SK-MEL-5 (cell line): Measurements from ENCODE around the gene DENND1A. TPM values are rescaled to one million over a fixed set of nuclear protein-coding genes. Genes with fewer than 3 reads are reported as not detected.

ENCODE experiments used
- DNase-seq: peaks from one replicate; pipeline ENCODE4 v3.0.0-alpha.2; 2016; ENCODE audit warnings: low read depth, low spot score
- in situ Hi-C: cut with HindIII; loops from 2 replicates; pipeline ENCODE4 v1.10.0; 2016; ENCODE audit warnings: low sequenced_read_pairs, high pct_unique_total_duplicates, low pct_unique_long_range_greater_than_20kb
- total RNA-seq: library from RNA; depleted of rRNA; stranded (reverse); fragments of >200 nt; shearing (Covaris generic); gene quantifications from 2 replicates; pipeline ENCODE4 v1.2.3, GENCODE V29; 2014

Gene DENND1A
- total RNA-seq, 1 experiment from 2014 or later: 30.4 TPM

DNA sequence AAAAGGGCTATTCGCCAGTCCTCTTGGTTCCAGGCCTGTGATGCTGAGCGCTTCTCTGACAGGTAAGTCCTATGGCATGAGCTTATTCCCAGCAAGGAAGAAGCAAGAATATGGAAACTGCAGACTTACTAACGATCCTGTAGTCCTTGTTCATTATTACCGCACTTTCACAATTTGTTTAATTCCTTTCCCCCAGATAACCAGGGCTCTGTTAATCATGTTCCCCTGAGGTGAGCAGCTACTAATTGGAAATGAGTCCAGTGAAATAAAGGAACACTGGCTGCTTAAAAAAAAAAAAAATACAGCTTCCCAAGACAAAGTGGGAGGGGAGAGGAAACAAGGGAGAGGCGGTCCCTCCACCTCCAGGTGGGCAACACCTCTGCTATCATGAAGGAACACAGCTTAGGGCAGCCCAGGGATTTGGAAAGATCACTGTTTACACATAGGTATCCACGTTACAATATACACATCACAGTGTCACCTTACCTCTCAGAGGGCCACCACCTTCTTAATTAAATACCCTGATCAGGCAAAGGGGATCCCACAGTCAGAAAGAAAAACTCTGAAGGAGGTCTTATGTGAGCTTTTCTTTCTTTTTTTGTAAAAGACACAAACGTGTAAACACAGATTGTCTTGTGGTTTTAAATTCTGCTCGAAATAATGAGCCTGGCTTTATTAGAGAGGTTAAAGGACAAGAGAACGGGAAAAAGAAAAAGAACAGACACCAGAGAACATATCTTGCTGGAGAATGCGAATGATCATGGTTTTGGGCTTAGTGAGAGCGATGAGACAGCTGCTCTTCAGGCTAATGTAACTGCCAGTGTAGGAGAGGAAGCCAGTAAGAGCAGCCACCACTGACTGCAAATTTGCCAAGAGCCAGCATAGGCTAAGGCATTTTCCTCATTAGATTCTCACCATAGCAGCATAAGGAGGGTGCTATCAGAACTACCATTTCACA lies 315.3 kb downstream of the DENND1A start:
- no peak for DNase-seq
- in situ Hi-C loops: no loop called here

- in situ Hi-C loops: no loop called here
- DNase-seq: no peak
Observed at GRCh38 chr9:123611226-123611625, 318.7 kb downstream of the DENND1A start.

GRCh38 chr9:123609844-123610243 lies 320.1 kb downstream of the DENND1A start:
- in situ Hi-C loops: no loop called here

DNA sequence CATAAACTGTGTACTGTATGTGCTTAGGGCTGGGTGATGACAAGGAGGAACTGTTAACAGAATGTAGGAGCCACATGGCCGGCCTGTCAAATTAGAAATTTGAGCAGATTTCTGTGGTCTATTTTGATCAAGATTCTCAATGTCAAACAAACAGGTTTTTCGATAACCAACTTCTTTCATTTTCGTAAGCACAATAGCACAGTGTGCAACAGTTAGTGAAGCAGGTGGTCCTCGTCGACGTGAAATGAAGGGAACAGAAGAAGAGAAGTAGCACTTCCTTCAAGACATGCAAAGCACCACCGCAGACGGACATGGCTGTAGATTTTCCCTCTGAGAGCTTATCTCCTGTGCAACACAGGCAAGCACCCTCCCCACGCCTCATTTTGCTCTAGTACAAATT lies 321.8 kb downstream of the DENND1A start:
- in situ Hi-C loops: no loop called here
- DNase-seq: no peak

More at GRCh38 chr9:123609844-123610243, 320.1 kb downstream of the DENND1A start:
- peak; percentile 66 for DNase-seq

DNA sequence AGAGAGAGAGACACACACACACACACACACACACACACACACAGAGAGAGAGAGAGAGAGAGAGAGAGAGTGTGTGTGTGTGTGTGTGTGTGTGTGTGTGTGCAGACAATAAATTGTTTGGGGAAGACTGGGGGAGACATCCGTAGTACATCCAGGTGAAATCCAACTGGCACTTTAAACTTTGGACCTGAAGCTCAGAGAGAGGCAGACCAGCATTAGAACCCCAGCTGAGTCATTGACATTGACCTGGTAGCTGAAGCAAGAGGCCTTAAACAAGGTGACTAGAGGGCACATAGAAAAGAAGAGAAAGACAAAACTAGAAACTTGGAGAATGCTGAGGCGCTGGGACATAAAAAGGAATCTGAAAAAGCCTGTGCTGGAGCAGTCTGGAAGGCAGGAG lies 322.4 kb downstream of the DENND1A start:
- DNase-seq: no peak
- in situ Hi-C loops: no loop called here

- DNase-seq: no peak
- in situ Hi-C loops: no loop called here
Observed at GRCh38 chr9:123606141-123606540, 323.8 kb downstream of the DENND1A start.

DNA sequence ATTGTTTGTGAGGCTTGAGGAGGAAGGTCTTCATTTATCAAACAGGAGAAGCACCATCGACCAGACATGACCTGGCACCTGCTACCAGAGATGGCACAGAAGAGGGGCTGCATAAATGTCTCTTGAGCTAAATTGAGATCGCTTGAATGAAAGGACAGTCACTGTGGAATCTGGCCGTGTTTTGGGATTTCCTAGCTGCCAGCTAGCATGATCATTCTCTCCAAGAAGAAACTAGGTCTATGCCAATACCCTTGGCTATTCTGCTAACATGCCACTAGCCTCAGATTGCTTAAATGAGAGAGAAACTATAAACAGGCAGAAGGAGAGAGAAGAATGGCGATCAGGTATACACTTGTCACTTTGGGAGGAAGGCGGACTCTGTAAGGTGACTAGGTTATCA lies 324.6 kb downstream of the DENND1A start:
- in situ Hi-C loops: no loop called here
- no peak for DNase-seq

DNA sequence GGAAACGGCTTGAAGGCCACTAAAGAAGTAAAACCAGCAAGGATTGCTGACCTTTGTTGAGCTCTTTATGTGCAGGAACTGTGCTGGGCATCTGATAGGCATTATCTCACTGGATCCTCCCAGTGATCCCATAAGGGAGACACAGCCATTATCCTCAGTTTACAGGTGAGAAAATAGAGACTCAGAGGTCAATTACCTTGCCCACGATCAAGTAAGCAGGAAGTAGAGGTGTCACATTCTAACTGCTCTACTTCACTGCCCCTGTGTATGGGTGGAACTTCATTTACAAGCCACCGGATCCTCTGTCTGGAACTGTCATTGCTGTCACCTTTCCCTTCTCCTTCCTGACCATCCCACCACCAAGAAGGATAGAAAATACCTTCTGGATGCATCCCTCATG lies 325.1 kb downstream of the DENND1A start:
- in situ Hi-C loops: no loop called here

DNA sequence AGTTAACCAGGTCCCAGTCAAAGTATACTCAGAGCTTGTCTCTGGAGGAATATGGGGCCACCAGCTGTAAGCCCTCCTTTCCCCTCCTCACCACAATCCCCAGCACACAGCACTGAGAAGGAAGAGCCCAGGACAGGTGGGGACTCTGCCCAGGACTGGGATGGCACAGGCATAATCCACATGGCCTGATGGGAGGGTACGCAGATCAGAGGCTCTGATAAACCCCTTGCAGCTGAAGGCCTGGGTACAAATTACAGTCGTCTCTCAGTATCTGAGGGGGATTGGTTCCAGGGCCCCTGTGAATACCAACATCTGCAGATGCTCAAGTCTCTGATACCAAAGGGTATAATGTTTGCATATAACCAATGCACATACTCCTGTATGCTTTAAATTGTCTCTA lies 328.1 kb downstream of the DENND1A start:
- DNase-seq: no peak
- in situ Hi-C loops: no loop called here

More for the DNA sequence above, 325.1 kb downstream of the DENND1A start:
- no peak for DNase-seq

- in situ Hi-C loops: no loop called here
- no peak for DNase-seq
Observed at GRCh38 chr9:123599781-123600180, 330.1 kb downstream of the DENND1A start.

DNA sequence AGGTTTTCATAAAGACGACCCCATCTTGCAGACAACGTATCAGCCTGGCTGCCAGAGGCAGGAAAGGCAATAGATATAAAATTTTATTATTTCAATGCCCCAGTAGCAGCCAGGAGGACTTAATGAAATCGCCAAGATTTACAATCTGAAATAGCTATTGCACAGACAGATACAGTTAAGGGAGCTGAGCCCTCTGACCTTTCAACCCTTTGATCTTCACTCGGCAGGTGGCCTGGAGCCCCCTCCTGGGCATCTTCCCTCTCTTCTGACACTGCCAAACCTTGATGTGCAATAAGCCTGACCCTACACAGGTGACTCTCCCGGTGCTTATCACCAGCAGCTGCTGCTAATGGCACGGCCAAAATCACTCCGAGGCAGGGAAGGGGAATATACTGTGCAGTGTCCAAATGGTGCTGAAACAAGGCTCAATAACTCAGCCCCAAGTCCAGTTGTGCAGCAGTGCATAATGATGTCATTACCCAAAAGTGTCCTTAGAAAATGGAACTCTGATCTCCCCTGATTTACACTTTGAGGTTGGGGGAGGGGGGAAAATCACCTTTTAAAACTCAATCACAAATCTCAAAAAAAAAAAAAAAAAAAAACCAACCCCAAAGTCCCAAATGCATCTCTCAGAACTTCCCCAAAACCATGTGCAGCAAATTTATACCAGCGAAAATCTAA lies 331.9 kb downstream of the DENND1A start:
- no peak for DNase-seq

GRCh38 chr9:123597048-123597447 lies 332.9 kb downstream of the DENND1A start:
- in situ Hi-C loops: no loop called here
- DNase-seq: no peak

More for the DNA sequence above, 331.9 kb downstream of the DENND1A start:
- in situ Hi-C loops: no loop called here

DNA sequence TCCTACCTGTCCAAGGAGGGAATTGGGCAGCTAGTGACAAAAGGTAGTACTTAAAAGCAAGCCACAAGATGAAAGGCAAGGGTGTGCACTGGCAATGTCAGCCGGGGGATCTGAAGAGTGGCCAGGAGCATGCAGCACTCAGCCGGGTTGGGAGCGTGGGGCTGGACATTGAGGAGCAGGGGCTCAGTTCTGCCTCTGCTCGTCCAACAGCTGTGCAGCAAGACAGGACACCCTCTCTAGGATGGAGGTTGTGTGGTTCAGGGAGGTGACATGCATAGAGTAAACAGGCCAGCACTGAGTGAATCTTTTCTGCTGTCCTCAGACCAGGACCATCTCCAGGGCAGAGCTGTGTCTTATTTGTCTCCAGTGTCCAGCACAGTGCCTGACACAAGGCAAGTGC lies 338.6 kb downstream of the DENND1A start:
- in situ Hi-C loops: no loop called here

GRCh38 chr9:123590499-123590898 lies 339.4 kb downstream of the DENND1A start:
- in situ Hi-C loops: no loop called here
- no peak for DNase-seq

More for the DNA sequence above, 338.6 kb downstream of the DENND1A start:
- no peak for DNase-seq

GRCh38 chr9:123589361-123590239 lies 340.3 kb downstream of the DENND1A start:
- no peak for DNase-seq
- in situ Hi-C loops: no loop called here

DNA sequence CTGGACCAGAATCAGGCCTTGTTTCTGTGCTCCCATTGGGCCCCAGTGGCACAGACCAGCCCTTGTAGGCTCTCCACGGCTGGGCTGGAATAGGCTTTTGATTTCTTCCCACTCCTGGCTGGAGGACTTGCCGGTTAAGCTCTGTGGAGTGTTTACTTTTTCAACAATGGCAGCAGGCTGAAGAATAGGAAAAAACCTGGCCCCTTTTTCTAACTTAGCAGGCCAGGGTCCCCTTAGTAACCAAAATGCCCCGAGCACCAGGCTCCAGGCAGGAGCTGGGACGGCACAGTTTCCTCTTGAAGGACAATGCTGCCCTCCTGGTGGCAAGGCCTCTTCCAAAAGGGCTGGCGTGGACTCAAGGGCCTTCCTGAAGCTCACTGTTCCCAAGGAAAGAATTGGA lies 343.7 kb downstream of the DENND1A start:
- in situ Hi-C loops: no loop called here
- no peak for DNase-seq

DNA sequence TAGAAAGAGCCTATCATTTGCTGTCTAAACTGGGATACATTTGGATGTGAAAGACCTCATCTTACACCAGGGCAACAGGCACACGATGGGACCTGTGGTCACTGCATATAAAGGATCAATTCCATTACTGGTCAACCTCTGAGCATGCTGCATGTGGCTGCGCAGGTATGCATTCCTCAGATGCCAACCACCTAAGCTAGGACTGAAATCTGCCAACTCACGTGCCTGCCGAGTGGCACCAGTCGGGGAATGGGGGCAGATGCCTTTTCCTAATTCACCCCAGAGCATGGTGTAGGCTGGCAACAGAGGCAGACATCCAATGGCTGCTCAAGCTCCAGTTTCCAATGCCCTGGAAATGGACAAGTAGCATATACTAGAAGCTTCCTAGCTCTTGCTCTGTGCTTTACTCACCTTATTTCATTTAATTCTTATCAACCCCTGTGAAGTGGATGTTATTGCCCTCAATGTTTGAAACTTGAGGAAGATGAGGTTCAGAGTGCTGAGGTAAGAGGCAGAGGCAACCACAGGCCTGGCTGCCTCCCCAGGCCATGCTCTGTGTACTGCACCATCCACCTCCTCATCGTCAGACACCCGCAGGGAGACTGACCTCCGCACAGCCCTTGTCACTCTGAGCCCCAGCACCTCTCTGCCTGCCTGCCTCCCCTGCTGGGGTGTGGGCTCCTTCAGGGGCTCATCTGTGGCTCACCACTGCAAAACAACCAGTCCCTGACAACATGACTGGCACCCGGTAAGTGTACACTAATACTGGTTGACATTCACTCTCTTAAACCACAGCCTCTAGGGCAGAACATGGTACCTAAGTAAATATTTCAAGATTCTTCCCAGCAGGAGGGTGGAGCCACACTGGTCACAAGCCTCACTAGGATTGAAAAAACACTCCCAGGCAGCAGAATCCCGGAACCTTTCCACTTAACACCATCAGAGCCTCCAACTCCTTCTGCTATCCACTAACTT lies 345.4 kb downstream of the DENND1A start:
- in situ Hi-C loops: no loop called here

More for the DNA sequence above, 345.4 kb downstream of the DENND1A start:
- no peak for DNase-seq
